Stimulated activated CD4-positive, alpha-beta T cell treated with anti-CD3 and anti-CD28 coated beads, Interleukin-4, amount 100 ng/mL, for 24 hours (primary cell): ENCODE measurements around the gene GPR137B.

Source experiments
- DNase-seq: peaks from one replicate; pipeline ENCODE4 v3.0.0-alpha.2; 2020

GPR137B gene, protein sequence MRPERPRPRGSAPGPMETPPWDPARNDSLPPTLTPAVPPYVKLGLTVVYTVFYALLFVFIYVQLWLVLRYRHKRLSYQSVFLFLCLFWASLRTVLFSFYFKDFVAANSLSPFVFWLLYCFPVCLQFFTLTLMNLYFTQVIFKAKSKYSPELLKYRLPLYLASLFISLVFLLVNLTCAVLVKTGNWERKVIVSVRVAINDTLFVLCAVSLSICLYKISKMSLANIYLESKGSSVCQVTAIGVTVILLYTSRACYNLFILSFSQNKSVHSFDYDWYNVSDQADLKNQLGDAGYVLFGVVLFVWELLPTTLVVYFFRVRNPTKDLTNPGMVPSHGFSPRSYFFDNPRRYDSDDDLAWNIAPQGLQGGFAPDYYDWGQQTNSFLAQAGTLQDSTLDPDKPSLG

DNA sequence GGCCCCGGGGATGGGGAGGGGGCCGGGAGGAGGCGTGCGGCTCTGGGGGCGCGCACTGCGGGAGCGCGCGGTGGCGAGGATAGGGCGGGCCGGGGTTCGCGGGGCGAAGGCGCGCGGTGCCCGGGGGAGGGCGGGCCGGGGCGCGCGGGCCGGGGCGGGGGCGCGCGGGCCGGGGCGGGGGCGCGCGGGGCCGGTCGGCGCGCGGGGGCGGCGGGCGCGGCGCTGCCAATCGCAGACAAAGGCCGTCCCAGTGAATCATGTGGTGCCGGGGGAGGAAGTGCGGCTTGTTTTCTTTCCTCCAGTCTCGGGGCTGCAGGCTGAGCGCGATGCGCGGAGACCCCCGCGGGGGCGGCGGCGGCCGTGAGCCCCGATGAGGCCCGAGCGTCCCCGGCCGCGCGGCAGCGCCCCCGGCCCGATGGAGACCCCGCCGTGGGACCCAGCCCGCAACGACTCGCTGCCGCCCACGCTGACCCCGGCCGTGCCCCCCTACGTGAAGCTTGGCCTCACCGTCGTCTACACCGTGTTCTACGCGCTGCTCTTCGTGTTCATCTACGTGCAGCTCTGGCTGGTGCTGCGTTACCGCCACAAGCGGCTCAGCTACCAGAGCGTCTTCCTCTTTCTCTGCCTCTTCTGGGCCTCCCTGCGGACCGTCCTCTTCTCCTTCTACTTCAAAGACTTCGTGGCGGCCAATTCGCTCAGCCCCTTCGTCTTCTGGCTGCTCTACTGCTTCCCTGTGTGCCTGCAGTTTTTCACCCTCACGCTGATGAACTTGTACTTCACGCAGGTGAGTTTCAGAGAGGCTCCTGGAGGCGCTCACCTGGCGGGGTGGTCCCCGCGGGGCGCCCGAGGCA, at the start of gene GPR137B:
GPR137B (plus strand) TSS at position 287 of the 851 bp plus-strand sequence; CDS start at position 371, 84 bp downstream.
- DNase-seq = peak; percentile 58

DNA sequence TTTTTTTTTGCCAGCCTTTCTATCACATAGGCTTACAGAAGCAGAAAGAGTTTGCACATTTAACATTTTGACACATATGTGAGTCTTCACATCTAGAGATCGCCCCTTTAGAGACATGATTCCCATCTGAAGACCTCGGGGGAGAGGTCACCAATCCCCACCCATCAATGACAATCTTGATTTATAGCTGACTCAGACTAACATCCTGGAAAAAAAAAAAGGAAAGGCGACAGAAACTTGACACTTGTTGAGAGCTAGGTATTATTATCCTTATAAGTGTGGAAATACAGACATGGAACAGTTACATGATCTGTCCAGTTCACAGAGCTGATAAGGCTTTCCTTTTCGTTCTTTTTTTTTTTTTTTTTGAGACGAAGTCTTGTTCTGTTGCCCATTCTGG, 49.4 kb upstream of the GPR137B start:
- no peak for DNase-seq

DNA sequence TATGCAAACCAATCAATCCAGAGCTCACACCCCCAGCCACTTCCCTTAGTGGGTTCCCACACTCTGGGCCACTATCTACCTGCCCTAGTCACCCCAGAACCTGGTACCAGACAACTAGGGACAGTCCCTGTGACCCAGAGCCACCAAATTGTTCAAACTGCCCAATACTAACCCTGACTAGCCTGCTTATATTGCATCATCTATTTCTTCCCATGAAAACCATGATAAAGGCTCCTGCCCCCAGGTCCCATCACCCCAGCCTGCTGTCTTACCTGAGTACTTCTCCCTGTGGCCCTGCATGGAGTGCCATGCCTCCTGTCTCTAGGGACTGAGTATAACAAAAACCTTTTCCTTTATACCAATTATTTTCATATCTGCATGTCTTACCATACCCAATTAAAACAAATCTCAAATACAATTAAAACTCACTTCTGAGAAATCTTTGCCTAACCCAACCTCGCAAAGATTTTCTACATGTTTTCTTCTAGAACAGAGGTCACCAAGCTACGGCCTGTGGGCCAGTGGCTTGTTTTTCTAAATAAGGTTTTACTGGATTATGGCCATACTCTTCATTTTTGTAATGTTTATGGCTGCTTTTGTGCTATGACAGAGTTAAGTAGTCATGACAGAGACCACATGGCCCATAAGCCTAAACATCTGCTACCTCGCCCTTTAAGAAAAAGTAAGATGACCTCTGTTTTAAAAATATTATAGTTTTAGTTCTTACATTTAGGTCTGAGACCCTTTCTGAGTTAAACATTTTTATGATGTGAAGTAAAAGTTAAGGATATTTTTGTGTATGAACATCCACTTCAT, 46.4 kb upstream of the GPR137B start:
- no peak for DNase-seq

DNA sequence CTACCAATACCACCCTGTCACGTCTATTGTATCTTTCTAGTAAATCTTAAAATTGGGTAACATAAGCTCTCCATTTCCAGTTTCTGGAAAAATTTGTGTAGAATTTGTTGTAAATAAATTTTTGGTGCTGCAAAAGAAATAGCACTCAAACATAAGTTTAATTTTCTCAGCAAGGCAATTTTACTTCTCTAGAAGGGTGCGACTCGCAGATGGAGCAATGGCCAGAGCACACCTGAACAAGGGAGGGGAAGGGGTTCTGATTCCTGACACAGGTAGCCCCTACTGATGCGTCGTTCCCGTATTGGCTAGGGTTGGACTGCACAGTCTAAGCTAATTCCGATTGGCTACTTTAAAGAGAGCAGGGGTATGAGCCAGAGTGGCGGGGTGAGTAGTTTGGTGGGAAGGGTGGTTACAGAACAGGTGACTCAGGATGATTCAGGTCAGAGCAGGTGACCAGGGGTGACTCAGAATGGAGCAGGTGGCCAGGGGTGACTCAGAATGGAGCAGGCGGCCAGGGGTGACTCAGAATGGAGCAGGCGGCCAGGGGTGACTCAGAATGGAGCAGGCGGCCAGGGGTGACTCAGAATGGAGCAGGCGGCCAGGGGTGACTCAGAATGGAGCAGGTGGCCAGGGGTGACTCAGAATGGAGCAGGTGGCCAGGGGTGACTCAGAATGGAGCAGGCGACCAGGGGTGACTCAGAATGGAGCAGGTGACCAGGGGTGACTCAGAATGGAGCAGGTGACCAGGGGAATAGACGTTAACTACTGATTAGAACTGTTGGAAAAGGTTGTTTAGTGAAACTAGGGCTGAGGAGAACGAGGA, 45.5 kb upstream of the GPR137B start:
- DNase-seq = peak; percentile 85

DNA sequence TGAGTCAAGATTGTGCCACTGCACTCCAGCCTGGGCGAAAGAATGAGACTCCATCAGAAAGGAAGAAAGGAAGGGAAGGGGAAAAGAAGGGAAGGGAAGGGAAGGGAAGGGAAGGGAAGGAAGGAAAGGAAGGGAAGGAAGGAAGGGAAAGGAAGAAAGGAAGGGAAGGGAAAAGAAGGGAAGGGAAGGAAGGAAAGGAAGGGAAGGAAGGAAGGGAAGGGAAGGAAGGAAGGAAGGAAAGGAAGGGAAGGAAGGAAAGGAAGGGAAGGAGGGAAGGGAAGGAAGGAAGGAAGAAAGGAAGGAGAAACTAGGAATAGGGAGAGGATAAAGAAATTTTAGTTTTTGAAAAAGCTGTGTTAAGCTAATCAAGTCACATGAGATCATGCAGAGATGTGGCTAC, 44.1 kb upstream of the GPR137B start:
- DNase-seq = no peak

DNA sequence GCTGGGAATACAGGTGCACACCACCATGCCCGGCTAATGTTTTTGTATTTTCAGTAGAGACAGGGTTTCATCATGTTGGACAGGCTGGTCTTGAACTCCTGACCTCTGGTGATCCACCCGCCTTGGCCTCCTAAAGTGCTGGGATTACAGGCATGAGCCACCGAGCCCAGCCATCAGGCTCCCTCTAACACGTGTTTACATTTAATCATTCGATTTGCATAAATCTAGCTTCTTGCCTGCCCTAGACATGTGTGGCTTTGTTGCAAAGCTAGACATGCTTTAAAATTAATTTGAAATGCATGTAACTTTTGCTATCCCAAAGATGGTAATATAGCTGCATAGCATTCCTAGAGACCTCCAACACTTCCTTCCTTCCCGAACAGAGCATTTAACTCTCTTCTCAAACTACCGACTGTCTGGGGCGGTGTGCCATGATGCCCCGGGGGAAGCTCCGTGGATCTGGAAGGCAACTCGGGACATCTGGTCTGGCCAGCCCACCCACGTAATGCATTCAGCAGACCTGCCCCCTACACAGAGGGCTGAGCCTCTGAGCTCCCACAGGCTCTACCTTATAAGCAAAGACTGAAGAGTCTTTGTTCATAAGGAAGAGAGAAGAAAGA, 42.9 kb upstream of the GPR137B start:
- DNase-seq = no peak

DNA sequence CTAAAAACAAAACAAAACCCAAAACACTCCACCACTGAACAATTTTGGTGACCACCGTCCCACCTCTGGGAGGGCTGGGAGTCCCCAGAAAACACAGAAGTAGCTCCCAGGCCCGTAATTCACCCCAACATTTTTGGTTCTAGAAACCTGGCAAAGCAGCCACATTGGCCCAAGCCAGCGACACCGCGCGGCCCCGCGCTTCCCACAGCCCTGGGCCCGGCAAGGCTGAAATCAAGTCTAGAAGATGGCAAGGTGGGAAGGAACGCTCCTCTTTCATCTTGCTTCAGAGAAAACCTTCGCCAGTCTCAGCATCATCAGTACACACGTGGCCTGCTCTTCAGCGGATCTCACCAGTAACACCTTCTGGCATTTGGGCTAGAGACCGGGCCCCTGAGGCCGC, 41.5 kb upstream of the GPR137B start:
- no peak for DNase-seq

DNA sequence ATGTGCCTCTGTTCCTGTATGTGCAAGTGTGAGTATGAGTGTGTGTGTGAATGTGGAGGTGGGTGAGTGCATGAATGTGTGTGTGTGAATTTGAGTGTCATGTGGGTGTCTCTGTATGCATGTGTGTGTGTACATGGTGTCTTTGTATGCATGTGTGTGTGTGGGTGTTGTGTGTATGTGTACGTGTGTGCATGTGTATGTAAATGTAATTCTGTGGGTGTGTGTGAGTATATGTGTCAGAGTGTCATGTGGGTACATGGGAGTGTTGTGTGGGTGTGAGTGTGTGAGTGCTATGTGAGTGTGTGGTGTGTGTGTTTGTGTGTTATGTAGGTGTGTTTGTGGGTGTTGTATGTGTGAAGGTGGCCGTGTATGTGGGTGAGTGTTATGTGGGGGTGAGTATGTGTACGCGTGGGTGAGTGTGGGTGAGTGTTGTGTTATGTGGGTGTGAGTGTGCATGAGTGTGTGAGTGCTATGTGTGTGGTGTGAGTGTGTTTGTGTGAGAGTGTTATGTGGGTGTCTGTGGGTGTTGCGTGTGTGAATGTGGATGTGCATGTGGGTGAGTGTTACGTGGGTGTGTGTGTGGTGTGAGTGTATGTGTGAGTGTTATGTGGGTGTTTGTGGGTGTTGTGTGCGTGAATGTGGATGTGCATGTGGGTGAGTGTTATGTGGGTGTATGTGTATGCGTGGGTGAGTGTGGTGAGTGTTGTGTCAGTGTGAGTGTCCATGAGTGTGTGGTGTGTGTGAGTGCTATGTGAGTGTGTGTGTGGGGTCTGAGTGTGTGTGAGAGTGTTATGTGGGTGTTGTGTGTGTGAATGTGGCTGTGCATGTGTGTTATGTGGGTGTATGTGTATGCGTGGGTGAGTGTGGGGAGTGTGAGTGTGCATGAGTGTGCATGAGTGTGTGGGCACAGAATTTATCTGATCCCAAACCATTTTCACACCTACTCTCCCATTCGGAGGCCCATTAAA, 40.8 kb upstream of the GPR137B start:
- DNase-seq = no peak

DNA sequence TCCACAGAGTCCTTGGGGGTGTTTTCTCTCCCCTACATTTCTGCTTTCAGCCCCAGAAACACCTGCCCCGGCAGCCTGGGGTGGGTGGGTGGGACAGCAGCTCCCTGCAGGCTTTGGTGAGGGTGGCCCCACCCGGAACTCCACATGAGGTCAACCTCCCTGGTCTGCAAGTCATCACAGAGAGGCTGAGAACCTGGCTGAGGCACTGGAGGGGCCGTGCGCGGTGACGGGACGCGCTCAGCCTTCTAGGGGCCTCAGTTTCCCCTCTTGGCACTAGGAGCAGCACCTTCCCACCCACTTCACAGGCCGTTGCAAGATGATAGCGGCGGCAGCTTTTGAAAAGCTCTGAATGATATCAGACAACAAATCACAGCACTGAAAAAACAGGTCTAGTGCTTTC, 39.7 kb upstream of the GPR137B start:
- no peak for DNase-seq

DNA sequence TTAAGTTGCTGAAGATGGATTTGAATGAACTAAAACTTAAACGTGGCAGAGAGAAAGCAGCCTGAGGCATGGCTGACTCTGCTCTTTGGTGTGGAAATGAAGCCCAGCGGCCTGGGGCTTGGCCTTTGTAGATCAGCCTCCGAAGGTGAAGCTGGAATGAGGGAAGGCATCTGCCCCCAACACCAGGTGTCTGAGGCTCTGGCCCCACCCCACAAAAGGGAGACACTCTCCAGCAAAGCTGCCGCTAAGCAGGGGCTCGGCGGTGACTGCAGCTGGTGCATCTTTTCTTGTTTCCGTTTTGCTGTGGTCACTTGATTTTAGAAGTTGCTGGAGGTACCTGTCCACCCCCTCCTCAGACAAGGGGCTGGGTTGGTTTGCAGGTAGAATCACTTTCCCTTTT, 39.3 kb upstream of the GPR137B start:
- no peak for DNase-seq

DNA sequence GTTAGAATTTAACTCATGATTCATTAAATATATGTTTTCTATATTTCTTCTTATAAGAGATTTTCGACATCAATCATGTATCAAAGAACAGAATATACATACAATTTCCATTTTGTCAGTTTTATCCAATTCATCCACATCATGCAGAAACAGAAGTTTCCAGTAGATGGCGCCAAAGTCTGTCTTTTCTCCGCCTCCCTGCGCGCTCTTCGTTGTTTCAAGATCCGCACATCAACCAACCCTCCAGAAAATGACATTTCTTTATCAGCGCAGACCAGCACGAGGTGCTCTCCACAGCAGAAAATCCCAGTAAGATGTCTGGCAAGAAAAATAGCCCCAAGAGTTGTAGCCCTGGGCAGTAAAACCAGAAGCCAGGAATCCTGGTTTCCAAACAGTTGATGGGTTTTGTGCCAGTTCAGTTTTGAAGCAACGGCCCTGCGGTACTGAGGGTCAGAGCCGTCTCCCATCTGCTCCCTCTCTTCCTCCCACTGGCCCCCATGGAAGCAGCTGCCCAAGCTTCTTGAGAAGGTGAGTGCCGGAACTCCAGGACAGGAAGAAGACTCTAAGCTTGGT, 38.6 kb upstream of the GPR137B start:
- DNase-seq = peak; percentile 67

DNA sequence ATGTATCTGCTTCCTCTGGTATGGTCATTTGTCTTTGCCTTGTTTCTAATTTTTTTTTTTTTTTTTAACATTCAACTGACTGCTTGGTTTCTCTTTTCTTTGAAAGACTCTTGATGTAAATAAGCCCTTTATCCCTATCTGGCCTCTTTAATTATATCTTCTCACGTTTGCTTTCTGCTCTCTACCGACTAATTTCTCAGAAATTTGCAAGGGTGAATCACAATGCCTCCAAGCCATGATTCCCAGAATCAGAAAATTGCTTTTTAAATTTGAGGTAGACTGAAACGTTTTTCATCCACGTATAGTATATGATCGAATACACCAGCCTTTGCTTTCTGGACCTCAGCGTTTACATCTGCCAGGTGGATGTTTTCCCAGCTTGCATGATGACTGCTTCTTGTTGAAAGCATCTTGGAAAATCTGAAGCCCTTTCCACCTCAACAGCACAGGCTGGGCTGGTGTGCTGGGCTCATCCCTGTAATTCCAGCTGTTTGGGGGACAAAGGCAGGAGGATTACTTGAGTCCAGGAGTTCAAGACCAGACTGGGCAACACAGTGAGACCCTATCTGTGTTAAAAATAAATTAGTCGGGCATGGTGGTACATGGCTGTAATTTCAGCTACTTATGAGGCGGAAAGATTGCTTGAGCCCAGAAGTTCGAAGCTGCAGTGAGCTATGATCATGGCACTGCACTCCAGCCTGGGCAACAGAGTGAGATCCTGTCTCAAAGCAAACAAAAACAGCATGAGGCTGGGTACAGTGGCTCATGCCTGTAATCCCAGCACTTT, 35.0 kb upstream of the GPR137B start:
- no peak for DNase-seq

DNA sequence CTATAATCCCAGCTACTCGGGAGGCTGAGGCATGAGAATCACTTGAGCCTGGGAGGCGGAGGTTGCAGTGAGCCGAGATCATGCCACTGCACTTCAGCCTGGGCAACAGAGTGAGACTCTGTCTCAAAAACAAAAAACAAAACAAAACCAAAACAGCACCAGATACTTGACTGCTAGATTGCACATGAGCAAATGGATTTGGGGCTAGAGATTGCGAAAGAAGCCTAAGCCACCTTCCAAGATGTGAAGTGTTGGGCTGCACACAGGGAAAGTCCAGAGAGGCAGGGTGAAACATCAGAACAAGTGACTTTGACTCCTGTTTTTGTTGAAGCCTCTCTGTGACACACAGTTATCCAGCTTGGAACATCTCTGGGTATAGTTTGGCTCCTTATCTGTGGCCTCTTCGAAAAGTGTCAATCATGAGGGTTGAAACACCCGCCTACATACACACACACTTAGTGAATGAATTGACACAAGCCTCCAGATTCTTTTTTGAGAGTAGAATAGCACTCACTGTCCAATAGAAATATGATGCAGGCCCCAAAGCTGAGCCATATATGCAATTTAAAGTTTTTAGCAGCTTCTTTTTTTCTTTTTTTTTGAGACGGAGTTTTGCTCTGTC, 34.2 kb upstream of the GPR137B start:
- DNase-seq = no peak

DNA sequence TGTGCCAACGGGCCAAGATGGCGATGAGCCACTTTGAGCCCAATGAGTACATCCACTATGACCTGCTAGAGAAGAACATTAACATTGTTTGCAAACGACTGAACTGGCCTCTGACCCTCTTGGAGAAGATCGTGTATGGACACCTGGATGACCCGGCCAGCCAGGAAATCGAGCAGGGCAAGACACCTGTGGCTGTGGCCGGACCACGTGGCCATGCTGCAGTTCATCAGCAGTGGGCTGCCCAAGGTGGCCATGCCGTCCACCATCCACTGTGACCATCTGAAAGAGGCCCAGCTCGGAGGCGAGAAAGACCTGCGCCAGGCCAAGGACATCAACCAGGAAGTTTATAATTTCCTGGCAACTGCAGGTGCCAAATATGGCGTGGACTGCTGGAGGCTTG, 32.2 kb upstream of the GPR137B start:
- DNase-seq = no peak

DNA sequence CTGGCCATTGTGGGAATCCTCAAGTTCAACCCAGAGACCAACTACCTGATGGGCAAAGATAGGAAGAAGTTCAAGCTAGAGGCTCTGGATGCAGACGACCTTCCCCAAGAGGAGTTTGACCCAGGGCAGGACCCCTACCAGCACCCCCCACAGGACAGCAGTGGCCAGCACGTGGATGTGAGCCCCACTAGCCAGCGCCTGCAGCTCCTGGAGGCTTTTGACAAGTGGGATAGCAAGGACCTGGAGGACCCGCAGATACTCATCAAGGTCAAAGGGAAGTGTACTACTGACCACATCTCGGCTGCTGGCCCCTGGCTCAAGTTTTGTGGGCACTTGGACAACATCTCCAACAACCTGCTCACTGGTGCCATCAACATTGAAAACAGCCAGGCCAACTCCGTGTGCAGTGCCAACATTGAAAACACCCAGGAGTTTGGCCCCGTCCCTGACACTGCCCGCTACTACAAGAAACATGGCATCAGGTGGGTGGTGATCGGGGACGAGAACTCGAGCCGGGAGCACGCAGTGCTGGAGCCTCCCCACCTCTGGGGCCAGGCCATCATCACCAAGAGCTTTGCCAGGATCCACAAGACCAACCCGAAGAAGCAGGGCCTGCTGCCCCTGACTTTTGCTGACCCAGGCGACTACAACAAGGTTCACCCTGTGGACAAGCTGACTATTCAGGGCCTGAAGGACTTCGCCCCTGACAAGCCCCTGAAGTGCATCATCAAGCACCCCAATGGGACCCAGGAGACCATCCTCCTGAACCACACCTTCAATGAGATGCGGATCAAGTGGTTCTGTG, 30.6 kb upstream of the GPR137B start:
- DNase-seq = no peak

DNA sequence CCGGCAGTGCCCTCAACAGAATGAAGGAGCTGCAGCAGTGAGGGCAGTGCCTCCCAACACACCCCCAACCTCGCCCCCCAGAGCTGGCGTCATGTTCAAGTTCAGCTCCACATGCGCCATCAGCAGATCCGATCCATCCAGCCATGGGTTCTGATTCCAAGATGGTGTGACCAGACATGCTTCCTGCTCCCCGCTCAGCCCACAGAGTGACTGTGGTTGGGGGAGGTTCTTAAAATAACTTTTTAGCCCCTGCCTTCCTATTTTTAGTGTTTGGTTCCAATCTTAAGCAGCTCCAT, 30.1 kb upstream of the GPR137B start:
- DNase-seq = no peak

DNA sequence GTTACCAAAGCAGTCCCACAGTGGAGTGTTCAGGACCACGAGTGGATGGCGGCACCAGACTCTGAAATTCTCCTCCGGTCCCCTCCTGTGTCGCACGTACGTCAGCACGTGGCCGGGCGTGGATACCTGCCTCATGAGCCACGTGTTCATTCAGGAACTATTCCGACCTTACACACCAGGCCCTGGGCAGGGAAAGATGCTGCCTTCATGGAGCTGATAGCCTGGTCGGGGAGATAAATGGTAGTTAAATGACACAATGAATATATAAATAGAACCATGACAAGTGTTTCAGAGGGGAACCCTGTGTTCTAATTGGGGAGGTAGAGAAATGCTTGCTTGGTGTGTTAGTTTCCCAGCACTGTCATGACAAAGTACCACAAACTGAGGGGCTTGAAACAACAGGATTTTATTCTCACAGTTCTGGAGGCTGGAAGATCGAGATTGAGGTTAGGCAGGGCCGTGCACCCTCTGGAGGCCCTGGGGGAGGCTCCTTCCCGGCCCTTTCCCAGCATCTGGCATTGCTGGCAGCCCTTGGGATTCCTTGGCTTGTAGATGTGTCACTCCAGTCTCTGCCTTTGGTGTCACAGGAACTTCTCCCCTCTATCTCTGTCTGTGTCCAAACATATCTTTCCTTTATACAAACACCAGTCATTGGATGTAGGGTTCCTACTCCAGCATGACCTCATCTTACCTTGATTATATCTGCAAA, 28.9 kb upstream of the GPR137B start:
- DNase-seq = no peak
